ENCODE measurements around the gene SCN2A. TPM values are rescaled to one million over a fixed set of nuclear protein-coding genes. Genes with fewer than 3 reads are reported as not detected.

The SCN2A gene
- total and polyA plus RNA-seq, 2 donors (not counting 3 experiments of a cell fraction or from before 2014, with no cell fraction given) = not detected

DNA sequence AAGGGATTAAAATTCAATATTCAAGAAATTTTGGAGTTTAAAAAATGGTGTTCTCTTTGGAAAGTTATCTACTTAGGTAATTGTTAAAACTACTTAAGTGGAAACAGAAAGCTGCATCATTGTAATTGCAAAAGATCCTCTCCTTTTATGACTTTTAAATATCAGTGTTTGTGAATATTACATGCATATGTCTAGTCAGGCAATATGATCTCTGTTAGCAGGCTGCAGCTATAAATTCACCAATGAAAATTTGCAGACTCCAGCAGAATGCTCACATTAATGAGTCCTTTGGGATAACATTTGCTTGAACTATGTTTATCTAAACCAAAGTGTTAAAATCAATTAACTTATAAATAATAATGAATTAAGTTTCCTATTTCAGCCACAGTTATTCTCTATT, 171.1 kb downstream of the SCN2A start:
- intact Hi-C loops (cut with micrococcal nuclease) (no loop called here), dilution Hi-C loops (cut with MboI; ENCODE audit: extremely low pct_ligation_motif_present, low sequenced_read_pairs) (no loop called here)
- Histone ChIP-seq H3K79me2 (ENCODE audit: control insufficient read depth, insufficient read depth, low read length) (no peaks in the 10 kb centered on the region), H3K9me1 (replicated peaks; ENCODE audit: control insufficient read depth, extremely low read depth, insufficient read depth, low read length) (no peaks in the 10 kb centered on the region), H3K4me3 (replicated peaks in 1 of 3; ENCODE audit: insufficient read depth in 1 of 3, low read depth in 1 of 3, low read length in 3 of 3) (no peak overlapping the region), H3K36me3 (ENCODE audit: control insufficient read depth in 2 of 2, extremely low read depth in 1 of 2, insufficient read depth in 2 of 2, low read length in 2 of 2) (no peaks in the 10 kb centered on the region), H3K4me1 (ENCODE audit: control insufficient read depth, extremely low read depth, insufficient read depth, low read length) (peaks cover 3% of the 10 kb centered on the region), H2AFZ (ENCODE audit: low read depth, low read length) (no peak overlapping the region), H3K4me2 (ENCODE audit: insufficient read depth, low read length) (no peak overlapping the region), H4K20me1 (replicated peaks; ENCODE audit: control insufficient read depth, extremely low read depth, insufficient read depth, low read length) (no peaks in the 10 kb centered on the region), H3K9me3 (replicated peaks; ENCODE audit: control insufficient read depth, insufficient read depth, low read length) (no peaks in the 10 kb centered on the region), H3K9ac (replicated peaks; ENCODE audit: extremely low read depth, insufficient read depth, low read length) (no peak overlapping the region), H3K27me3 (ENCODE audit: control insufficient read depth in 2 of 2, insufficient read depth in 2 of 2, low read length in 2 of 2) (peaks cover 2 to 6% of the 10 kb centered on the region in 2 experiments), H3K27ac (ENCODE audit: insufficient read depth, low read depth, low read length) (no peak overlapping the region)
- TF ChIP-seq EZH2 (IDR thresholded peaks at IDR 0.05; ENCODE audit: borderline replicate concordance, low read depth, low read length, severe bottlenecking) (no peak), POLR2AphosphoS5 (IDR thresholded peaks at IDR 0.05; ENCODE audit: insufficient read depth, low read depth, low read length) (no peak), JUN (IDR thresholded peaks at IDR 0.05; ENCODE audit: borderline replicate concordance, insufficient read depth, insufficient read length, low read depth) (no peak), GATA2 (IDR thresholded peaks at IDR 0.05; ENCODE audit: insufficient read depth, insufficient read length, low read depth, low read length) (no peak), POLR2A (IDR thresholded peaks at IDR 0.05; ENCODE audit: low read depth, low read length) (no peak), FOS (IDR thresholded peaks at IDR 0.05; ENCODE audit: borderline replicate concordance, insufficient read depth, low read length) (no peak), MYC (IDR thresholded peaks at IDR 0.05; ENCODE audit: low read depth, low read length) (no peak)
- TF ChIP-seq, protein P1, sequence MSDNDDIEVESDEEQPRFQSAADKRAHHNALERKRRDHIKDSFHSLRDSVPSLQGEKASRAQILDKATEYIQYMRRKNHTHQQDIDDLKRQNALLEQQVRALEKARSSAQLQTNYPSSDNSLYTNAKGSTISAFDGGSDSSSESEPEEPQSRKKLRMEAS (IDR thresholded peaks at IDR 0.05; ENCODE audit: insufficient read depth, insufficient read length) = no peak
- TF ChIP-seq, protein P2, sequence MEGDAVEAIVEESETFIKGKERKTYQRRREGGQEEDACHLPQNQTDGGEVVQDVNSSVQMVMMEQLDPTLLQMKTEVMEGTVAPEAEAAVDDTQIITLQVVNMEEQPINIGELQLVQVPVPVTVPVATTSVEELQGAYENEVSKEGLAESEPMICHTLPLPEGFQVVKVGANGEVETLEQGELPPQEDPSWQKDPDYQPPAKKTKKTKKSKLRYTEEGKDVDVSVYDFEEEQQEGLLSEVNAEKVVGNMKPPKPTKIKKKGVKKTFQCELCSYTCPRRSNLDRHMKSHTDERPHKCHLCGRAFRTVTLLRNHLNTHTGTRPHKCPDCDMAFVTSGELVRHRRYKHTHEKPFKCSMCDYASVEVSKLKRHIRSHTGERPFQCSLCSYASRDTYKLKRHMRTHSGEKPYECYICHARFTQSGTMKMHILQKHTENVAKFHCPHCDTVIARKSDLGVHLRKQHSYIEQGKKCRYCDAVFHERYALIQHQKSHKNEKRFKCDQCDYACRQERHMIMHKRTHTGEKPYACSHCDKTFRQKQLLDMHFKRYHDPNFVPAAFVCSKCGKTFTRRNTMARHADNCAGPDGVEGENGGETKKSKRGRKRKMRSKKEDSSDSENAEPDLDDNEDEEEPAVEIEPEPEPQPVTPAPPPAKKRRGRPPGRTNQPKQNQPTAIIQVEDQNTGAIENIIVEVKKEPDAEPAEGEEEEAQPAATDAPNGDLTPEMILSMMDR (IDR thresholded peaks at IDR 0.05; ENCODE audit: extremely low read depth in 1 of 2, insufficient read depth in 1 of 2, low read depth in 1 of 2, low read length in 2 of 2) = no peak
- POLR2A ChIA-PET = no interaction called here
- BruUV-seq (replicated peaks) = no TSS peak
- FAIRE-seq (no peak), DNase-seq (ENCODE audit: low read depth, low spot score) (no peak)
- CTCF ChIA-PET = interaction anchor here (0.8 kb wide), 1 partner anchor 464 kb away, joined by 3 read pairs; no protein-coding TSS in a partner anchor
